OCI-LY1 (cell line): ENCODE results near the gene DENND5A.

Source experiments
- H2AFZ ChIP-seq: fragments of 200-600 bp; sonication (generic), shearing (Covaris generic); 2 replicates; pipeline ENCODE4 v1.6.0; 2014; ENCODE audit warnings: antibody characterized with exemption, mild to moderate bottlenecking, low read length
- H3F3A ChIP-seq: fragments of 200-600 bp; sonication (generic), shearing (Covaris generic); 2 replicates; pipeline ENCODE4 v1.6.0; 2014; ENCODE audit warnings: mild to moderate bottlenecking, antibody characterized with exemption, low read length, moderate library complexity; ENCODE audit not compliant: insufficient read depth
- H3K27ac ChIP-seq: fragments of 200-600 bp; sonication (generic); 2 replicates; pipeline ENCODE4 v1.5.1; 2014; ENCODE audit warnings: low read length, mixed run types, mild to moderate bottlenecking, low read depth; ENCODE audit not compliant: poor library complexity, severe bottlenecking
- H3K27me3 ChIP-seq: fragments of 200-600 bp; sonication (generic); 2 replicates; pipeline ENCODE4 v1.6.0; 2014; ENCODE audit warnings: antibody characterized with exemption, mild to moderate bottlenecking, low read length, moderate library complexity; ENCODE audit not compliant: insufficient read depth
- H3K36me3 ChIP-seq: fragments of 200-600 bp; sonication (generic); 2 replicates; pipeline ENCODE4 v1.6.1; 2014; ENCODE audit warnings: mild to moderate bottlenecking, antibody characterized with exemption, low read length, moderate library complexity, mixed read lengths; ENCODE audit not compliant: insufficient read depth
- H3K4me1 ChIP-seq: fragments of 200-600 bp; sonication (generic); 2 replicates; pipeline ENCODE4 v1.5.1; 2014; ENCODE audit warnings: mild to moderate bottlenecking, low read length, moderate library complexity; ENCODE audit not compliant: insufficient read depth, severe bottlenecking
- H3K4me2 ChIP-seq: fragments of 200-600 bp; sonication (generic), shearing (Covaris generic); 2 replicates; pipeline ENCODE4 v1.6.1; 2014; ENCODE audit warnings: low read length
- H3K4me3 ChIP-seq: fragments of 200-600 bp; sonication (generic); 2 replicates; pipeline ENCODE4 v1.5.1; 2014; ENCODE audit warnings: low read length, low read depth, mild to moderate bottlenecking, mixed read lengths; ENCODE audit not compliant: poor library complexity, severe bottlenecking
- H3K79me2 ChIP-seq: fragments of 200-600 bp; shearing (Covaris generic); 2 replicates; pipeline ENCODE4 v1.6.1; 2016; ENCODE audit warnings: mixed run types, low read length, mixed read lengths; ENCODE audit not compliant: insufficient read depth
- H3K9ac ChIP-seq: fragments of 200-600 bp; sonication (generic), shearing (Covaris generic); 2 replicates; pipeline ENCODE4 v1.6.1; 2014; ENCODE audit warnings: mild to moderate bottlenecking, low read length, mixed read lengths
- H3K9me2 ChIP-seq: fragments of 200-600 bp; sonication (generic), shearing (Covaris generic); 2 replicates; pipeline ENCODE4 v1.6.1; 2014; ENCODE audit warnings: low read depth, mild to moderate bottlenecking, low read length, mixed read lengths
- H3K9me3 ChIP-seq: fragments of 200-600 bp; shearing (Covaris generic); 2 replicates; pipeline ENCODE4 v1.6.1; 2014; ENCODE audit warnings: low read length, mixed read lengths
- H4K20me1 ChIP-seq: fragments of 200-600 bp; sonication (generic), shearing (Covaris generic); 2 replicates; pipeline ENCODE4 v1.6.0; 2016; ENCODE audit warnings: mild to moderate bottlenecking, low read length; ENCODE audit not compliant: insufficient read depth
- EZH2 ChIP-seq: fragments of 200-600 bp; sonication (generic), shearing (Covaris generic); IDR thresholded peaks from 2 replicates; pipeline ENCODE4 v1.8.0; 2017; ENCODE audit warnings: borderline replicate concordance, mixed run types, mild to moderate bottlenecking, antibody characterized with exemption, low read length, moderate library complexity, mixed read lengths
- TF ChIP-seq, protein P1 (sequence below): fragments of 200-600 bp; sonication (generic), shearing (Covaris generic); IDR thresholded peaks from 2 replicates; pipeline ENCODE4 v1.5.1; 2017; ENCODE audit warnings: mild to moderate bottlenecking, antibody characterized with exemption, low read length, moderate library complexity, mixed read lengths

Gene DENND5A

DNA sequence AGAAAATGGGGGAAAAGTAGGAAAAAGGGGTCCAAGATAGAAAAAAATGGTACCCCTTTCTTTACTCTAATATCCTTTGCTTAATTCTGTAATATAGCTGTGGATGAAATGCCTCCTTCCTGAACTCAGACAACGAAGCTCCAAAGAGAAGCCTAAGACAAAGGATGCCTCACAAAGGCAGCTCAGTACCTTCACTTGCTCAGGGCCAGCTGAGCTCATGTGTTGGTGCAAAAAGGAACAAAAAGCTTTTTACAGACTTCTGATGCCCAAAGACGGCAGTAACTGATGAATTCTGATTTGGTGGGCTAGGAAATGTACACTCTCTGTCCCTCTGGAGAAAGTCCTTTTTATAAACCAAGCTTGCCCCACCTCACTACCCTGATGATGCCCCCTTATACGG is 77.5 kb downstream of the DENND5A start:
- Histone ChIP-seq H3K27ac (no peak overlapping the region), H3K9me3 (peaks cover 2% of the 10 kb centered on the region; the same call in 1 of the 2 replicates), H3K79me2 (no peaks in the 10 kb centered on the region), H2AFZ (no peak overlapping the region), H3K4me2 (no peak overlapping the region), H3K9ac (no peak overlapping the region), H3F3A (no peaks in the 10 kb centered on the region), H3K9me2 (no peaks in the 10 kb centered on the region), H3K4me1 (no peaks in the 10 kb centered on the region), H3K27me3 (no peaks in the 10 kb centered on the region), H3K4me3 (no peak overlapping the region), H4K20me1 (no peaks in the 10 kb centered on the region), H3K36me3 (no peaks in the 10 kb centered on the region; the same call in 1 of the 2 replicates)
- no peak for TF ChIP-seq EZH2
- TF ChIP-seq, protein P1, sequence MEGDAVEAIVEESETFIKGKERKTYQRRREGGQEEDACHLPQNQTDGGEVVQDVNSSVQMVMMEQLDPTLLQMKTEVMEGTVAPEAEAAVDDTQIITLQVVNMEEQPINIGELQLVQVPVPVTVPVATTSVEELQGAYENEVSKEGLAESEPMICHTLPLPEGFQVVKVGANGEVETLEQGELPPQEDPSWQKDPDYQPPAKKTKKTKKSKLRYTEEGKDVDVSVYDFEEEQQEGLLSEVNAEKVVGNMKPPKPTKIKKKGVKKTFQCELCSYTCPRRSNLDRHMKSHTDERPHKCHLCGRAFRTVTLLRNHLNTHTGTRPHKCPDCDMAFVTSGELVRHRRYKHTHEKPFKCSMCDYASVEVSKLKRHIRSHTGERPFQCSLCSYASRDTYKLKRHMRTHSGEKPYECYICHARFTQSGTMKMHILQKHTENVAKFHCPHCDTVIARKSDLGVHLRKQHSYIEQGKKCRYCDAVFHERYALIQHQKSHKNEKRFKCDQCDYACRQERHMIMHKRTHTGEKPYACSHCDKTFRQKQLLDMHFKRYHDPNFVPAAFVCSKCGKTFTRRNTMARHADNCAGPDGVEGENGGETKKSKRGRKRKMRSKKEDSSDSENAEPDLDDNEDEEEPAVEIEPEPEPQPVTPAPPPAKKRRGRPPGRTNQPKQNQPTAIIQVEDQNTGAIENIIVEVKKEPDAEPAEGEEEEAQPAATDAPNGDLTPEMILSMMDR = no peak

DNA sequence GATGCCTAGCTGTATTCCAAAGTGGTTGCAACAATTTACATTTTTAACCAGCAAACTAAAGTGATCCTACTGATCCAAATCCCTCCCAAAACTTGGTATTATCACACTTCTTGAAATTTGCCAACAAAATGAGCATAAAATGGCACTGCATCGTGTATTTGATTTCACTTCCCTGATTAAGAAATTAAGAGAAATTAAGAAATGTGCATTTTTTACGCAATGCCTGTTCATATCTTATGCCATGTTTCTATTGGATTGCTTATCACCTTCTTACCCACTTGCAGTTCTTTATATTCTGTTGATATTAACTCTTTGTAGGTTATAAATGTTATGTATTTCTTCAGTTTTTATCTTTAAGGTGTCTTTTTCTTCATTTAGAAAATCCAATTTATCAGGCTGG is 80.6 kb downstream of the DENND5A start:
- H3F3A ChIP-seq = no peaks in the 10 kb centered on the region
- no peaks in the 10 kb centered on the region; the same call in 1 of the 2 replicates for H3K9me3 ChIP-seq
- H3K4me3 ChIP-seq = no peak overlapping the region
- no peaks in the 10 kb centered on the region for H3K79me2 ChIP-seq
- no peak overlapping the region for H3K27ac ChIP-seq
- H4K20me1 ChIP-seq = no peaks in the 10 kb centered on the region
- no peak overlapping the region for H3K9ac ChIP-seq
- H3K4me1 ChIP-seq = no peaks in the 10 kb centered on the region
- H2AFZ ChIP-seq = no peak overlapping the region
- no peak overlapping the region for H3K4me2 ChIP-seq
- no peaks in the 10 kb centered on the region for H3K36me3 ChIP-seq
- TF ChIP-seq EZH2 = no peak
- TF ChIP-seq, protein P1 = no peak
- no peaks in the 10 kb centered on the region for H3K9me2 ChIP-seq
- no peaks in the 10 kb centered on the region for H3K27me3 ChIP-seq

DNA sequence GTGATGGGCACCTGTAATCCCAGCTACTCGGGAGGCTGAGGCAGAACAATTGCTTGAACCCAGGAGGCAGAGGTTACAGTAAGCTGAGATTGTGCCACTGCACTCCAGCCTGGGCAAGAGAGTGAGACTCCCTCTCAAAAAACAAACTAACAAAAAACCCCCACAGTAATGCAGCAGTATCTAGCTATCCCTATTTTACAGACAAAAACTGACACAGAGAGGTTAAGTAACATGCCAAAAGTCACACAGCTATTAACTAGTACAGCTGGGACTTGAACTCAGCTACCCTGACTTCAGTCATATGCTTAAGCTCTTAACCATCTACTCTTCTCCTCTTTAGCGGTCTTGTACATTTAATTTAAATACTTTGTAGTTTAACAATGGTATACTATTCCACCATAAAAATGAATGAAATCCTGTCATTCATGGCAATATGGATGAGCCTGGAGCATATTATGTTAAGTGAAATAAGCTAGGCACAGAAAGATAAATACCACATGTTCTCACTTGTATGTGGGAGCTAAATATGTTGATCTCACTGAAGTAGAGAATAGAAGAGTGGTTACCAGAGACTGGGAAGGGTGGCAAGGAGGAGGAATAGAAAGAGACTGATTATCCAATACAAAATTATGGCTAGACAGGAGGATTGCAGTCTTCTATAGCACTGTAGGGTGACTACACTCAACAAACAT is 82.8 kb downstream of the DENND5A start:
- Histone ChIP-seq H3K27me3 (no peaks in the 10 kb centered on the region), H3K9me3 (no peaks in the 10 kb centered on the region), H3K4me3 (no peak overlapping the region), H3K36me3 (peaks cover 3% of the 10 kb centered on the region; the same call in 1 of the 2 replicates), H3K79me2 (no peaks in the 10 kb centered on the region), H3F3A (no peaks in the 10 kb centered on the region), H3K9ac (no peak overlapping the region), H3K4me2 (no peak overlapping the region), H3K9me2 (no peaks in the 10 kb centered on the region), H4K20me1 (no peaks in the 10 kb centered on the region), H3K4me1 (no peaks in the 10 kb centered on the region), H2AFZ (no peak overlapping the region), H3K27ac (no peak overlapping the region)
- TF ChIP-seq, protein P1 = no peak
- no peak for TF ChIP-seq EZH2
